Activated T-cell treated with anti-CD3 and anti-CD28 coated beads, Interleukin-2, amount 50 U/mL, for 24 hours (primary cell): ENCODE measurements around the gene INKA2.

Source experiments
- DNase-seq: peaks from one replicate; pipeline ENCODE4 v3.0.0-alpha.2; 2020
- H3K27ac Mint-ChIP-seq: 2 replicates; pipeline ENCODE4 v1.8.0; 2020; ENCODE audit warnings: mild to moderate bottlenecking, mixed read lengths
- H3K27me3 Mint-ChIP-seq: 2 replicates; pipeline ENCODE4 v1.8.0; 2020; ENCODE audit warnings: mixed read lengths
- H3K36me3 Mint-ChIP-seq: 2 replicates; pipeline ENCODE4 v1.8.0; 2020; ENCODE audit warnings: low read depth, mixed read lengths
- H3K4me1 Mint-ChIP-seq: 2 replicates; pipeline ENCODE4 v1.8.0; 2020; ENCODE audit warnings: low read depth, mixed read lengths
- H3K4me3 Mint-ChIP-seq: 2 replicates; pipeline ENCODE4 v1.8.0; 2020; ENCODE audit warnings: mild to moderate bottlenecking, moderate library complexity, mixed read lengths
- H3K9me3 Mint-ChIP-seq: 2 replicates; pipeline ENCODE4 v1.8.0; 2020; ENCODE audit warnings: mixed read lengths

The INKA2 gene

GRCh38 chr1:111731956-111732355 is 7.2 kb downstream of the INKA2 start:
- no peak for DNase-seq
- H3K27me3 Mint-ChIP-seq = no peaks in the 10 kb centered on the region
- H3K9me3 Mint-ChIP-seq = no peaks in the 10 kb centered on the region
- no peaks in the 10 kb centered on the region for H3K4me1 Mint-ChIP-seq
- no peak overlapping the region for H3K4me3 Mint-ChIP-seq
- H3K36me3 Mint-ChIP-seq = no peaks in the 10 kb centered on the region
- H3K27ac Mint-ChIP-seq = no peak overlapping the region

- H3K4me1 Mint-ChIP-seq = no peaks in the 10 kb centered on the region
- DNase-seq = no peak
These were observed 8.5 kb downstream of the INKA2 start for GRCh38 chr1:111730706-111731105.

GRCh38 chr1:111729946-111730681 is 9.1 kb downstream of the INKA2 start:
- H3K36me3 Mint-ChIP-seq = no peaks in the 10 kb centered on the region
- no peaks in the 10 kb centered on the region for H3K27me3 Mint-ChIP-seq
- no peaks in the 10 kb centered on the region for H3K4me1 Mint-ChIP-seq
- no peak overlapping the region for H3K27ac Mint-ChIP-seq
- H3K4me3 Mint-ChIP-seq = no peak overlapping the region
- no peaks in the 10 kb centered on the region for H3K9me3 Mint-ChIP-seq
- no peak for DNase-seq

More at GRCh38 chr1:111730706-111731105, 8.5 kb downstream of the INKA2 start:
- Mint-ChIP-seq H3K36me3 (no peaks in the 10 kb centered on the region), H3K9me3 (no peaks in the 10 kb centered on the region), H3K27ac (no peak overlapping the region), H3K27me3 (no peaks in the 10 kb centered on the region), H3K4me3 (no peak overlapping the region)

- H3K4me3 Mint-ChIP-seq = no peak overlapping the region
- no peaks in the 10 kb centered on the region for H3K9me3 Mint-ChIP-seq
- H3K4me1 Mint-ChIP-seq = no peaks in the 10 kb centered on the region
- H3K27me3 Mint-ChIP-seq = no peaks in the 10 kb centered on the region
- no peaks in the 10 kb centered on the region for H3K36me3 Mint-ChIP-seq
- no peak overlapping the region for H3K27ac Mint-ChIP-seq
- no peak for DNase-seq
These were observed 9.8 kb downstream of the INKA2 start for GRCh38 chr1:111729271-111729921.

- H3K4me3 Mint-ChIP-seq = no peak overlapping the region
These were observed 12.1 kb downstream of the INKA2 start for GRCh38 chr1:111727056-111727455.

GRCh38 chr1:111725192-111725591 is 14.0 kb downstream of the INKA2 start:
- no peak for DNase-seq
- Mint-ChIP-seq H3K4me1 (peaks cover 16% of the 10 kb centered on the region), H3K36me3 (no peaks in the 10 kb centered on the region), H3K27ac (no peak overlapping the region), H3K4me3 (no peak overlapping the region), H3K9me3 (no peaks in the 10 kb centered on the region), H3K27me3 (no peaks in the 10 kb centered on the region)

More at GRCh38 chr1:111727056-111727455, 12.1 kb downstream of the INKA2 start:
- DNase-seq = no peak
- Mint-ChIP-seq H3K4me1 (peaks cover 16% of the 10 kb centered on the region), H3K9me3 (no peaks in the 10 kb centered on the region), H3K36me3 (no peaks in the 10 kb centered on the region), H3K27ac (no peak overlapping the region), H3K27me3 (no peaks in the 10 kb centered on the region)

- Mint-ChIP-seq H3K27me3 (no peaks in the 10 kb centered on the region), H3K9me3 (no peaks in the 10 kb centered on the region), H3K27ac (no peak overlapping the region), H3K36me3 (no peaks in the 10 kb centered on the region), H3K4me3 (no peak overlapping the region), H3K4me1 (peaks cover 16% of the 10 kb centered on the region)
- DNase-seq = no peak
These were observed 15.3 kb downstream of the INKA2 start for GRCh38 chr1:111723871-111724270.

GRCh38 chr1:111723091-111723806 is 15.9 kb downstream of the INKA2 start:
- peak overlapping the region; percentile 18 for H3K27ac Mint-ChIP-seq
- no peaks in the 10 kb centered on the region for H3K36me3 Mint-ChIP-seq
- DNase-seq = no peak
- H3K4me3 Mint-ChIP-seq = no peak overlapping the region
- H3K9me3 Mint-ChIP-seq = no peaks in the 10 kb centered on the region
- H3K27me3 Mint-ChIP-seq = no peaks in the 10 kb centered on the region
- peaks cover 16% of the 10 kb centered on the region for H3K4me1 Mint-ChIP-seq

- Mint-ChIP-seq H3K9me3 (no peaks in the 10 kb centered on the region), H3K4me3 (no peak overlapping the region), H3K27ac (peak overlapping the region; percentile 13), H3K27me3 (no peaks in the 10 kb centered on the region), H3K36me3 (peaks cover 12% of the 10 kb centered on the region), H3K4me1 (peaks cover 24% of the 10 kb centered on the region)
- DNase-seq = no peak
These were observed 18.0 kb downstream of the INKA2 start for GRCh38 chr1:111720977-111721786.

GRCh38 chr1:111720274-111720976 is 18.8 kb downstream of the INKA2 start:
- H3K9me3 Mint-ChIP-seq = no peaks in the 10 kb centered on the region
- H3K36me3 Mint-ChIP-seq = peaks cover 19% of the 10 kb centered on the region
- no peak for DNase-seq
- no peaks in the 10 kb centered on the region for H3K27me3 Mint-ChIP-seq
- peaks cover 24% of the 10 kb centered on the region for H3K4me1 Mint-ChIP-seq
- peak overlapping the region; percentile 58 for H3K27ac Mint-ChIP-seq
- H3K4me3 Mint-ChIP-seq = no peak overlapping the region

- no peak for DNase-seq
- Mint-ChIP-seq H3K27me3 (no peaks in the 10 kb centered on the region), H3K4me1 (peaks cover 24% of the 10 kb centered on the region), H3K27ac (peak overlapping the region; percentile 58), H3K4me3 (no peak overlapping the region), H3K36me3 (peaks cover 26% of the 10 kb centered on the region), H3K9me3 (no peaks in the 10 kb centered on the region)
These were observed 19.5 kb downstream of the INKA2 start for GRCh38 chr1:111719674-111720132.

GRCh38 chr1:111719135-111719534 is 20.1 kb downstream of the INKA2 start:
- Mint-ChIP-seq H3K27ac (no peak overlapping the region), H3K27me3 (no peaks in the 10 kb centered on the region), H3K9me3 (no peaks in the 10 kb centered on the region), H3K36me3 (peaks cover 32% of the 10 kb centered on the region), H3K4me3 (no peak overlapping the region), H3K4me1 (peaks cover 26% of the 10 kb centered on the region)
- no peak for DNase-seq

- Mint-ChIP-seq H3K27me3 (no peaks in the 10 kb centered on the region), H3K4me3 (no peak overlapping the region), H3K36me3 (peaks cover 38% of the 10 kb centered on the region), H3K4me1 (peaks cover 17% of the 10 kb centered on the region), H3K27ac (peak overlapping the region; percentile 14), H3K9me3 (no peaks in the 10 kb centered on the region)
- DNase-seq = no peak
These were observed 21.7 kb downstream of the INKA2 start for GRCh38 chr1:111717450-111717849.

GRCh38 chr1:111716333-111716732 is 22.9 kb downstream of the INKA2 start:
- Mint-ChIP-seq H3K4me3 (no peak overlapping the region), H3K27me3 (no peaks in the 10 kb centered on the region), H3K36me3 (peaks cover 49% of the 10 kb centered on the region), H3K27ac (no peak overlapping the region), H3K9me3 (no peaks in the 10 kb centered on the region), H3K4me1 (peaks cover 17% of the 10 kb centered on the region)
- no peak for DNase-seq
